ENCODE data around the gene SHISA4. TPM values are rescaled to one million over a fixed set of nuclear protein-coding genes. Genes with fewer than 3 reads are reported as not detected.

SHISA4 gene
- total RNA-seq, 1 donor from 2014 or later, result 3.0 TPM

GRCh38 chr1:201921952-201922558, 33.4 kb downstream of the SHISA4 start:
- H3K9me3 ChIP-seq (ENCODE audit: low read depth), result no peaks in the 10 kb centered on the region
- H3K27me3 ChIP-seq, result no peaks in the 10 kb centered on the region
- Mint-ChIP-seq H3K9me3 (no peaks in the 10 kb centered on the region), H3K4me3 (no peak overlapping the region), H3K36me3 (no peaks in the 10 kb centered on the region), H3K27ac (no peak overlapping the region), H3K27me3 (ENCODE audit: insufficient read depth, low read depth) (peaks cover 2% of the 10 kb centered on the region), H3K4me1 (peaks cover 12% of the 10 kb centered on the region)
- H3K27ac ChIP-seq, result no peak overlapping the region
- TF ChIP-seq EZH2phosphoT487 (IDR thresholded peaks at IDR 0.05) (no peak), EZH2 (IDR thresholded peaks at IDR 0.05) (no peak), CTCF (IDR thresholded peaks at IDR 0.05) (no peak)
- no peaks in the 10 kb centered on the region for H3F3A ChIP-seq (ENCODE audit: low read depth)
- no peak for DNase-seq (ENCODE audit: low spot score)
- no peak overlapping the region for H2AFZ ChIP-seq (replicated peaks)
- no peak overlapping the region for H3K4me2 ChIP-seq
- H3K4me1 ChIP-seq, result no peaks in the 10 kb centered on the region
- H3K9ac ChIP-seq, result no peak overlapping the region
- no peaks in the 10 kb centered on the region for H3K79me2 ChIP-seq (ENCODE audit: low read depth)
- no peak overlapping the region for H3K4me3 ChIP-seq
- no peaks in the 10 kb centered on the region for H3K36me3 ChIP-seq
- no peaks in the 10 kb centered on the region for H4K20me1 ChIP-seq (ENCODE audit: low read depth)

- no peaks in the 10 kb centered on the region for H3K4me1 Mint-ChIP-seq
- TF ChIP-seq EZH2 (IDR thresholded peaks at IDR 0.05) (no peak), CTCF (IDR thresholded peaks at IDR 0.05) (no peak), EZH2phosphoT487 (IDR thresholded peaks at IDR 0.05) (no peak)
Observed at GRCh38 chr1:201925301-201925567, 36.5 kb downstream of the SHISA4 start.

GRCh38 chr1:201925981-201926645, 37.4 kb downstream of the SHISA4 start:
- TF ChIP-seq CTCF (IDR thresholded peaks at IDR 0.05) (no peak), EZH2phosphoT487 (IDR thresholded peaks at IDR 0.05) (no peak), EZH2 (IDR thresholded peaks at IDR 0.05) (no peak)

More at GRCh38 chr1:201925301-201925567, 36.5 kb downstream of the SHISA4 start:
- no peaks in the 10 kb centered on the region for H3K9me3 Mint-ChIP-seq
- Histone ChIP-seq H3K79me2 (ENCODE audit: low read depth) (no peaks in the 10 kb centered on the region), H3K4me3 (no peak overlapping the region), H3K4me1 (no peaks in the 10 kb centered on the region), H3K9ac (no peak overlapping the region), H3K4me2 (no peak overlapping the region), H3K9me3 (ENCODE audit: low read depth) (no peaks in the 10 kb centered on the region), H4K20me1 (ENCODE audit: low read depth) (no peaks in the 10 kb centered on the region), H3K27ac (no peak overlapping the region), H2AFZ (replicated peaks) (no peak overlapping the region), H3K27me3 (no peaks in the 10 kb centered on the region), H3K36me3 (no peaks in the 10 kb centered on the region), H3F3A (ENCODE audit: low read depth) (no peaks in the 10 kb centered on the region)
- H3K27me3 Mint-ChIP-seq (ENCODE audit: insufficient read depth, low read depth), result peaks cover 2% of the 10 kb centered on the region
- no peaks in the 10 kb centered on the region for H3K36me3 Mint-ChIP-seq
- H3K4me3 Mint-ChIP-seq, result no peak overlapping the region
- DNase-seq (ENCODE audit: low spot score), result no peak
- H3K27ac Mint-ChIP-seq, result no peak overlapping the region

More at GRCh38 chr1:201925981-201926645, 37.4 kb downstream of the SHISA4 start:
- H3K27ac Mint-ChIP-seq, result no peak overlapping the region
- no peaks in the 10 kb centered on the region for H3K27me3 ChIP-seq
- no peak overlapping the region for H2AFZ ChIP-seq (replicated peaks)
- H3F3A ChIP-seq (ENCODE audit: low read depth), result no peaks in the 10 kb centered on the region
- no peaks in the 10 kb centered on the region for H3K9me3 ChIP-seq (ENCODE audit: low read depth)
- H4K20me1 ChIP-seq (ENCODE audit: low read depth), result no peaks in the 10 kb centered on the region
- no peaks in the 10 kb centered on the region for H3K36me3 Mint-ChIP-seq
- H3K27ac ChIP-seq, result no peak overlapping the region
- no peak overlapping the region for H3K4me3 ChIP-seq
- H3K4me1 Mint-ChIP-seq, result no peaks in the 10 kb centered on the region
- no peaks in the 10 kb centered on the region for H3K79me2 ChIP-seq (ENCODE audit: low read depth)
- H3K4me1 ChIP-seq, result no peaks in the 10 kb centered on the region
- peaks cover 2% of the 10 kb centered on the region for H3K27me3 Mint-ChIP-seq (ENCODE audit: insufficient read depth, low read depth)
- no peak for DNase-seq (ENCODE audit: low spot score)
- no peak overlapping the region for H3K9ac ChIP-seq
- H3K4me3 Mint-ChIP-seq, result no peak overlapping the region
- H3K4me2 ChIP-seq, result no peak overlapping the region
- H3K9me3 Mint-ChIP-seq, result no peaks in the 10 kb centered on the region
- no peaks in the 10 kb centered on the region for H3K36me3 ChIP-seq

All from neural progenitor cell (in vitro differentiated cells).